HCT116 (cell line): Measurements from ENCODE around the gene PRXL2A.

Experiments used
- CEBPB ChIP-seq: IDR thresholded peaks from 2 replicates; pipeline ENCODE4 v1.6.1; 2012; ENCODE audit warnings: low read depth
- CTCF ChIP-seq, 3 experiments: fragments of 200-600 bp in 1 of 3; sonication (generic) in 1 of 3; IDR thresholded peaks in 2 of 3; conservative IDR thresholded peaks in 1 of 3; 2 replicates each; pipeline ENCODE4 v1.5.1; 2012 to 2017; ENCODE audit warnings: low read depth in 2 of 3, low read length in 2 of 3, antibody characterized with exemption in 1 of 3, borderline replicate concordance in 1 of 3, control low read depth in 1 of 3, mild to moderate bottlenecking in 1 of 3, mixed read lengths in 1 of 3, mixed run types in 1 of 3, moderate library complexity in 1 of 3; ENCODE audit not compliant: insufficient read depth in 1 of 3
- EZH2 ChIP-seq: fragments of 200-600 bp; sonication (generic); IDR thresholded peaks from 2 replicates; pipeline ENCODE4 v1.6.1; 2017; ENCODE audit warnings: antibody characterized with exemption, mixed run types
- POLR2A ChIP-seq: IDR thresholded peaks from 2 replicates; pipeline ENCODE4 v1.7.0; 2011; ENCODE audit warnings: borderline replicate concordance; ENCODE audit not compliant: insufficient read depth, insufficient read length; ENCODE audit errors: extremely low read depth
- REST ChIP-seq: IDR thresholded peaks from 2 replicates; pipeline ENCODE4 v1.6.1; 2012; ENCODE audit warnings: low read depth
- SP1 ChIP-seq: IDR thresholded peaks from 2 replicates; pipeline ENCODE4 v1.6.1; 2012; ENCODE audit warnings: low read depth
- SRF ChIP-seq: IDR thresholded peaks from 2 replicates; pipeline ENCODE4 v1.6.1; 2012; ENCODE audit warnings: low read depth
- ZFX ChIP-seq: fragments of 450-650 bp; IDR thresholded peaks from 2 replicates; pipeline ENCODE4 v1.6.1; 2017
- ZNF274 ChIP-seq: fragments of 200-500 bp; sonication (Bioruptor generic); IDR thresholded peaks from 2 replicates; pipeline ENCODE4 v1.6.1; 2014; ENCODE audit warnings: mild to moderate bottlenecking, low read depth, low read length, inconsistent platforms

- TF ChIP-seq CTCF (IDR thresholded peaks at IDR 0.05 in 2 of 3, conservative IDR thresholded peaks at IDR 0.05 in 1 of 3; ENCODE audit: borderline replicate concordance in 1 of 3, insufficient read depth in 1 of 3, low read depth in 2 of 3, low read length in 2 of 3) (no peak), CEBPB (no peak), ZFX (no peak), EZH2 (no peak), SP1 (no peak), ZNF274 (no peak), REST (no peak), POLR2A (no peak), SRF (no peak)
Measured at GRCh38 chr10:80473096-80473657, 64.8 kb downstream of the PRXL2A start.
